Measurements from ENCODE around the gene FRMD4A. TPM values are rescaled to one million over a fixed set of nuclear protein-coding genes. Genes with fewer than 3 reads are reported as not detected.

The FRMD4A gene
- total RNA-seq, 1 donor from 2014 or later = 0.32 TPM

- H3K36me3 Mint-ChIP-seq (ENCODE audit: low read depth) = no peaks in the 10 kb centered on the region
- H3K9me3 Mint-ChIP-seq = no peaks in the 10 kb centered on the region
- H3K4me1 Mint-ChIP-seq (ENCODE audit: low read depth) = no peaks in the 10 kb centered on the region
- intact Hi-C loops (cut with micrococcal nuclease) = no loop called here
- H3K4me3 Mint-ChIP-seq (ENCODE audit: low read depth) = no peak overlapping the region
- no peak for DNase-seq (ENCODE audit: low spot score)
- H3K27ac Mint-ChIP-seq = no peak overlapping the region
- H3K27me3 Mint-ChIP-seq (ENCODE audit: low read depth) = peaks cover 6% of the 10 kb centered on the region
Measured at GRCh38 chr10:13678101-13678843, 652.5 kb downstream of the FRMD4A start.

DNA sequence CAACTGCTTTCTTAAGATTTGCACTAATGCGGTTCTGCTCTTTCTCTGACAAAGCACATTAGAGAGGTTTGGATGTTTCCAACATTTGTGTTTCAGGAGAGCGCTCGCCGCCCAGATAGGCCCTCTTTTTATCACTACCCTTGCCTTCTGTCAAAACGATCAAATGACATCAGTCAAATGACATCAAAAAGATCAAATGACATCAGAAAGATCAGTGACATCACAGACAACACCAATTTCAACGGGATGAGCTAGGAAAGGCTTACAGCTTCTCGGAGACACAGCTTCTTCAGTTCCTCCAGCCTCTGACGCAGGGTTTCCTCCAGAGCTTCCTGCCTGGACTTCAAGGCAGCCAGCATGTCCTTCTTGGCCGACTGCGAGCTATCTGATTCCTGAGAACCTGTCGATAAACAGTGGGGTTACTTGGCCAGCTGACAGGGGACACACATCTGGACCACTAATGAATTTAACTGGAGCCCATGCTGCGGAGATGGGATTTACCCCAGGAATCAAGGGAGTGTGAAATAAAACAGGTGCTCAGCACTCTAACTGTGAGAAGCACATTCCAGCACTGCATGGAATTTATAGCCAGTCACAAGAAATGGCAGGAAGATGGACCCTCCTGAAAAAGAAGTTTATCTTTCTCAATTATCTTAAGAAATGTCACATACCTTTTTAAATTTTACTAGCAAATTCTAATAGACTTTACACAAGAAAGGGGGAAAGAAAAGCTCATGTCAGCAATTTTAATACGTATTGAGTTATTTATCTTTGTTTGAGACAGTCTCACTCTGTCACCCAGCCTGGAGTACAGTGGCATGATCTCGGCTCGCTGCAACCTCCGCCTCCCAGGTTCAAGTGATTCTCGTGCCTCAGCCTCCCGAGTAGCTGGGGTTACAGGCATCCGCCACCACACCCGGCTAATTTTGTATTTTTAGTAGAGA is 655.8 kb downstream of the FRMD4A start:
- Mint-ChIP-seq H3K27ac (no peak overlapping the region), H3K36me3 (ENCODE audit: low read depth) (no peaks in the 10 kb centered on the region), H3K4me3 (ENCODE audit: low read depth) (no peak overlapping the region), H3K4me1 (ENCODE audit: low read depth) (no peaks in the 10 kb centered on the region), H3K9me3 (no peaks in the 10 kb centered on the region), H3K27me3 (ENCODE audit: low read depth) (peaks cover 6% of the 10 kb centered on the region)
- intact Hi-C loops (cut with micrococcal nuclease) = no loop called here
- DNase-seq (ENCODE audit: low spot score) = no peak

- Mint-ChIP-seq H3K9me3 (no peaks in the 10 kb centered on the region), H3K4me1 (ENCODE audit: low read depth) (no peaks in the 10 kb centered on the region), H3K4me3 (ENCODE audit: low read depth) (no peak overlapping the region), H3K27me3 (ENCODE audit: low read depth) (peaks cover 6% of the 10 kb centered on the region), H3K27ac (no peak overlapping the region), H3K36me3 (ENCODE audit: low read depth) (no peaks in the 10 kb centered on the region)
- intact Hi-C loops (cut with micrococcal nuclease) = no loop called here
- no peak for DNase-seq (ENCODE audit: low spot score)
Measured at GRCh38 chr10:13673156-13673555, 657.6 kb downstream of the FRMD4A start.

- intact Hi-C loops (cut with micrococcal nuclease) = no loop called here
- Mint-ChIP-seq H3K9me3 (no peaks in the 10 kb centered on the region), H3K4me1 (ENCODE audit: low read depth) (no peaks in the 10 kb centered on the region), H3K27me3 (ENCODE audit: low read depth) (peaks cover 5% of the 10 kb centered on the region), H3K4me3 (ENCODE audit: low read depth) (no peak overlapping the region), H3K27ac (no peak overlapping the region), H3K36me3 (ENCODE audit: low read depth) (no peaks in the 10 kb centered on the region)
- DNase-seq (ENCODE audit: low spot score) = no peak
Measured at GRCh38 chr10:13672548-13672947, 658.2 kb downstream of the FRMD4A start.

- intact Hi-C loops (cut with micrococcal nuclease) = no loop called here
- no peaks in the 10 kb centered on the region for H3K36me3 Mint-ChIP-seq (ENCODE audit: low read depth)
- no peaks in the 10 kb centered on the region for H3K9me3 Mint-ChIP-seq
- DNase-seq (ENCODE audit: low spot score) = no peak
- H3K4me1 Mint-ChIP-seq (ENCODE audit: low read depth) = no peaks in the 10 kb centered on the region
- H3K27me3 Mint-ChIP-seq (ENCODE audit: low read depth) = peaks cover 2% of the 10 kb centered on the region
- H3K27ac Mint-ChIP-seq = no peak overlapping the region
- H3K4me3 Mint-ChIP-seq (ENCODE audit: low read depth) = no peak overlapping the region
Measured at GRCh38 chr10:13671904-13672303, 658.8 kb downstream of the FRMD4A start.

GRCh38 chr10:13670311-13670710 is 660.4 kb downstream of the FRMD4A start:
- intact Hi-C loops (cut with micrococcal nuclease) = no loop called here
- Mint-ChIP-seq H3K27ac (no peak overlapping the region), H3K9me3 (no peaks in the 10 kb centered on the region), H3K4me3 (ENCODE audit: low read depth) (no peak overlapping the region), H3K4me1 (ENCODE audit: low read depth) (no peaks in the 10 kb centered on the region), H3K27me3 (ENCODE audit: low read depth) (no peaks in the 10 kb centered on the region), H3K36me3 (ENCODE audit: low read depth) (no peaks in the 10 kb centered on the region)
- no peak for DNase-seq (ENCODE audit: low spot score)

- H3K27me3 Mint-ChIP-seq (ENCODE audit: low read depth) = no peaks in the 10 kb centered on the region
- no peak overlapping the region for H3K27ac Mint-ChIP-seq
- H3K36me3 Mint-ChIP-seq (ENCODE audit: low read depth) = no peaks in the 10 kb centered on the region
- H3K9me3 Mint-ChIP-seq = no peaks in the 10 kb centered on the region
- intact Hi-C loops (cut with micrococcal nuclease) = no loop called here
- no peaks in the 10 kb centered on the region for H3K4me1 Mint-ChIP-seq (ENCODE audit: low read depth)
- no peak overlapping the region for H3K4me3 Mint-ChIP-seq (ENCODE audit: low read depth)
- no peak for DNase-seq (ENCODE audit: low spot score)
Measured at GRCh38 chr10:13669901-13670300, 660.8 kb downstream of the FRMD4A start.

DNA sequence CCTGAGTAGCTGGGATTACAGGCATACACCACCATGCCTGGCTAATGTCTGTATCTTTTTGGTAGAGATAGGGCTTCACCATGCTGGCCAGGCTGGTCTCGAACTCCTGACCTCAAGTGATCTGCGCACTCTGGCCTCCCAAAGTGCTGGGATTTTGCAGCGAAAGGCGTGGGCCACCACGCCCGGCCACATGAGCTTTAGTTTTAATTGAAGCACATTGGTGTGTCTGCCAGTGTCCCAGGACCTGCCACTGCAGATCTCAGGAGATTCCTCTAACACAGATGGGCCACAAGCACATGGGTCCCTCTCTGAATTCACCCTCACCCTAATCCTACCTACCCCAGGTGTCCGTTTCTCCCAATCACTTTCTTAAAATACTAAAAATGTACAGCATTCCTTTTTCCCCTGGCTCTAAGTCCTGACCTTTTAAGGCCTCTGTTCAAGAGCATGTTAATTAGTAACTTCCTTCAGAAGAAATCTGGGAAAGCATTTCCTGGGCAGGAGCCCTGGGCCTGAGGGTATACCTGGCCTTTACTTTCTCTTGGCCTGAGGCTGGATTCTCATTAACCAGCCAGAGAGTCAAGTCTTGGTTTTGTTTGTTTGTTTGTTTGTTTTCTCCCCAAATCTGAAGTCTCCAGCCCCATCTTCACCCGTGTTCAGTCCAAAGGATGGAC is 661.4 kb downstream of the FRMD4A start:
- intact Hi-C loops (cut with micrococcal nuclease) = no loop called here
- H3K9me3 Mint-ChIP-seq = no peaks in the 10 kb centered on the region

DNA sequence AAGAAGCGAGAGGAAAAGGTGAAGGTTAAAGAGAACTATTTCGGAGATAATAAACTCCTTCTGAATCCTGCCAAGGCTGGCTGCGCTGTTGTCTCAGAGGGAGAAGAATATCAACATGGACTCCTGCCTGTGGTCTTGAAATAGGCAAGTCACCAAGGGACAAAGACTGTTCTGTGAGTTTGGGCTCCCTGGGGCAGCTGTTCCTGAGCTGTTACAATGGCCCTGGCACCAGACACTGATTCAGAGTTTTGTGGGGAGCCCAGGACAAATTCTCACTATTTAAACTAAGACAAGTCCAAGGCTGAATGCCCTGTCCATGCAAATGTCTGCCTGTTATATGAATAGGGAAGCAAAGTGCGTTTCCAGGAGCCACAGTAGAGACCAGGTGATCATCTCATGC is 662.6 kb downstream of the FRMD4A start:
- H3K9me3 Mint-ChIP-seq = no peaks in the 10 kb centered on the region

More for the DNA sequence above, 661.4 kb downstream of the FRMD4A start:
- H3K27me3 Mint-ChIP-seq (ENCODE audit: low read depth) = no peaks in the 10 kb centered on the region
- no peak overlapping the region for H3K4me3 Mint-ChIP-seq (ENCODE audit: low read depth)
- no peaks in the 10 kb centered on the region for H3K4me1 Mint-ChIP-seq (ENCODE audit: low read depth)
- H3K36me3 Mint-ChIP-seq (ENCODE audit: low read depth) = no peaks in the 10 kb centered on the region
- no peak overlapping the region for H3K27ac Mint-ChIP-seq
- no peak for DNase-seq (ENCODE audit: low spot score)

GRCh38 chr10:13665516-13666262 is 665.0 kb downstream of the FRMD4A start:
- intact Hi-C loops (cut with micrococcal nuclease) = no loop called here
- Mint-ChIP-seq H3K4me3 (ENCODE audit: low read depth) (no peak overlapping the region), H3K27ac (no peak overlapping the region), H3K9me3 (no peaks in the 10 kb centered on the region), H3K4me1 (ENCODE audit: low read depth) (no peaks in the 10 kb centered on the region), H3K27me3 (ENCODE audit: low read depth) (no peaks in the 10 kb centered on the region), H3K36me3 (ENCODE audit: low read depth) (no peaks in the 10 kb centered on the region)
- no peak for DNase-seq (ENCODE audit: low spot score)

More for the DNA sequence above, 662.6 kb downstream of the FRMD4A start:
- no peaks in the 10 kb centered on the region for H3K36me3 Mint-ChIP-seq (ENCODE audit: low read depth)
- no peak overlapping the region for H3K4me3 Mint-ChIP-seq (ENCODE audit: low read depth)
- H3K27ac Mint-ChIP-seq = no peak overlapping the region
- H3K27me3 Mint-ChIP-seq (ENCODE audit: low read depth) = no peaks in the 10 kb centered on the region
- intact Hi-C loops (cut with micrococcal nuclease) = no loop called here
- no peak for DNase-seq (ENCODE audit: low spot score)
- H3K4me1 Mint-ChIP-seq (ENCODE audit: low read depth) = no peaks in the 10 kb centered on the region

GRCh38 chr10:13661256-13661655 is 669.5 kb downstream of the FRMD4A start:
- intact Hi-C loops (cut with micrococcal nuclease) = no loop called here
- peaks cover 4% of the 10 kb centered on the region for H3K4me1 Mint-ChIP-seq (ENCODE audit: low read depth)

GRCh38 chr10:13660551-13660920 is 670.2 kb downstream of the FRMD4A start:
- H3K27me3 Mint-ChIP-seq (ENCODE audit: low read depth) = no peaks in the 10 kb centered on the region
- H3K4me1 Mint-ChIP-seq (ENCODE audit: low read depth) = peaks cover 4% of the 10 kb centered on the region
- H3K9me3 Mint-ChIP-seq = no peaks in the 10 kb centered on the region
- H3K4me3 Mint-ChIP-seq (ENCODE audit: low read depth) = no peak overlapping the region
- H3K27ac Mint-ChIP-seq = no peak overlapping the region
- intact Hi-C loops (cut with micrococcal nuclease) = loop anchor here (1.0 kb wide), 1 partner anchor 118 kb away; no protein-coding TSS in a partner anchor
- DNase-seq (ENCODE audit: low spot score) = no peak
- no peaks in the 10 kb centered on the region for H3K36me3 Mint-ChIP-seq (ENCODE audit: low read depth)

More at GRCh38 chr10:13661256-13661655, 669.5 kb downstream of the FRMD4A start:
- no peaks in the 10 kb centered on the region for H3K27me3 Mint-ChIP-seq (ENCODE audit: low read depth)
- H3K4me3 Mint-ChIP-seq (ENCODE audit: low read depth) = no peak overlapping the region
- no peaks in the 10 kb centered on the region for H3K36me3 Mint-ChIP-seq (ENCODE audit: low read depth)
- H3K27ac Mint-ChIP-seq = no peak overlapping the region
- no peaks in the 10 kb centered on the region for H3K9me3 Mint-ChIP-seq
- no peak for DNase-seq (ENCODE audit: low spot score)
